ACC112 (cell line): Measurements from ENCODE around the gene PLEKHA7.

Source experiments
- H2AFZ ChIP-seq: fragments of 200-600 bp; sonication (generic); one replicate; pipeline ENCODE4 v1.6.0; 2017; ENCODE audit warnings: antibody characterized with exemption, low read length; ENCODE audit not compliant: unreplicated experiment
- H3K27ac ChIP-seq: fragments of 200-600 bp; sonication (generic); 2 replicates; pipeline ENCODE4 v1.5.1; 2014; ENCODE audit warnings: low read depth, mild to moderate bottlenecking, antibody characterized with exemption, low read length, moderate library complexity
- H3K27me3 ChIP-seq: fragments of 200-600 bp; sonication (generic); 2 replicates; pipeline ENCODE4 v1.6.1; 2014; ENCODE audit warnings: mild to moderate bottlenecking, antibody characterized with exemption, low read length, moderate library complexity, mixed read lengths; ENCODE audit not compliant: insufficient read depth
- H3K36me3 ChIP-seq: fragments of 200-600 bp; sonication (generic); 2 replicates; pipeline ENCODE4 v1.6.1; 2016; ENCODE audit warnings: mild to moderate bottlenecking, antibody characterized with exemption, low read length, moderate library complexity, mixed read lengths; ENCODE audit not compliant: insufficient read depth
- H3K4me1 ChIP-seq: fragments of 200-600 bp; sonication (generic); one replicate; pipeline ENCODE4 v1.6.1; 2016; ENCODE audit warnings: low read length, mixed read lengths; ENCODE audit not compliant: insufficient read depth, unreplicated experiment, control insufficient read depth
- H3K4me3 ChIP-seq: fragments of 200-600 bp; sonication (generic); 2 replicates; pipeline ENCODE4 v1.5.1; 2014; ENCODE audit warnings: mild to moderate bottlenecking, low read depth, low read length
- H3K79me2 ChIP-seq: fragments of 200-600 bp; sonication (generic); one replicate; pipeline ENCODE4 v1.6.0; 2016; ENCODE audit warnings: low read length; ENCODE audit not compliant: control insufficient read depth, unreplicated experiment, insufficient read depth

The PLEKHA7 gene

GRCh38 chr11:16989554-16989953 lies 24.7 kb downstream of the PLEKHA7 start:
- Histone ChIP-seq H3K4me3 (no peak overlapping the region), H3K27ac (no peak overlapping the region), H3K27me3 (peaks cover 13% of the 10 kb centered on the region; the same call in 1 of the 2 replicates), H3K79me2 (no peaks in the 10 kb centered on the region), H2AFZ (no peak overlapping the region), H3K36me3 (no peaks in the 10 kb centered on the region), H3K4me1 (no peaks in the 10 kb centered on the region)

- no peaks in the 10 kb centered on the region for H3K36me3 ChIP-seq
- H2AFZ ChIP-seq: no peak overlapping the region
- no peaks in the 10 kb centered on the region for H3K79me2 ChIP-seq
- H3K4me3 ChIP-seq: no peak overlapping the region
- H3K27ac ChIP-seq: no peak overlapping the region
- peaks cover 13% of the 10 kb centered on the region; the same call in 1 of the 2 replicates for H3K27me3 ChIP-seq
- H3K4me1 ChIP-seq: no peaks in the 10 kb centered on the region
These were observed 27.0 kb downstream of the PLEKHA7 start for GRCh38 chr11:16987205-16987568.

GRCh38 chr11:16986434-16987204 lies 27.6 kb downstream of the PLEKHA7 start:
- Histone ChIP-seq H3K27ac (no peak overlapping the region), H3K4me1 (no peaks in the 10 kb centered on the region), H2AFZ (no peak overlapping the region), H3K4me3 (no peak overlapping the region), H3K36me3 (no peaks in the 10 kb centered on the region), H3K79me2 (no peaks in the 10 kb centered on the region), H3K27me3 (peaks cover 13% of the 10 kb centered on the region; the same call in 1 of the 2 replicates)

DNA sequence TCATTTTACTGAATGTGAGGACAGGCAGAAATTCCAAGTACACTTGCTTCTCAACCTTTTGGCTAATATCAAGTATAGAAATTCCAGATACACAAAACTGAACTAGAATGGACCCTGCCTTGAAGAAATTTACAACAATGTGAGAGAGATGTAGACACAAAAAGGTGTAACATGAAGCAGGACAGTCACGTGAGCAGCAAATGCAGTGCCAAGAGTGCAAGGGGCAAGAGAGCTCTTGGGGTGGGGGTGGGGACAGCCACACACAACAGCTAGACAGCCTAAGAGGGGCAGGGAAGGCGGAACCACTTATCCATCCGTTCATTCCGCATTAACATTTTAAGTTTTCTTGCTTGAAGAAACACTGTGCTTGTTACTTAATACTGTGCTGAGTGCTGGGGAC lies 28.9 kb downstream of the PLEKHA7 start:
- Histone ChIP-seq H3K4me1 (no peaks in the 10 kb centered on the region), H3K36me3 (no peaks in the 10 kb centered on the region), H3K27ac (no peak overlapping the region), H3K27me3 (peaks cover 13% of the 10 kb centered on the region; the same call in 1 of the 2 replicates), H3K4me3 (no peak overlapping the region), H2AFZ (no peak overlapping the region), H3K79me2 (no peaks in the 10 kb centered on the region)

DNA sequence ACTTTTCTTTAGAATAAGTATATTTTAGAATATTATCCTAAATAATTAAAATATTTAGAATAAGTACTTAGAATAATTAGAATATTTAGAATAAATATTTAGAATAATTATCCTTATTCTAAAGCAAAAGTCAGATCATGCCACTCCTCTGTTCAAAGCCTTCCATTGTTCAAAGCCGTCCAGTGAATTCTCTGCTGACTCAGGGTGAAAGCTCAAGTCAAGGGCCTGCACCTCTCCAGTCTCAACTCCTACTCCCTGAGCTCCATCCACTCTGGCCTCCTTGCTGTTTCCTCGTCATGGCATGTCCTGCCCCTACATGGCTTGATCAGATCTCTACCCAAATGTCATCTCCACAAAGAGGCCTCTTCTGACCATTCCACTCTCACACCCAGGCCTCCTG lies 30.0 kb downstream of the PLEKHA7 start:
- no peak overlapping the region for H3K4me3 ChIP-seq
- no peaks in the 10 kb centered on the region for H3K36me3 ChIP-seq
- H3K79me2 ChIP-seq: no peaks in the 10 kb centered on the region
- H2AFZ ChIP-seq: no peak overlapping the region
- no peaks in the 10 kb centered on the region for H3K4me1 ChIP-seq
- H3K27ac ChIP-seq: no peak overlapping the region
- peaks cover 14% of the 10 kb centered on the region for H3K27me3 ChIP-seq

DNA sequence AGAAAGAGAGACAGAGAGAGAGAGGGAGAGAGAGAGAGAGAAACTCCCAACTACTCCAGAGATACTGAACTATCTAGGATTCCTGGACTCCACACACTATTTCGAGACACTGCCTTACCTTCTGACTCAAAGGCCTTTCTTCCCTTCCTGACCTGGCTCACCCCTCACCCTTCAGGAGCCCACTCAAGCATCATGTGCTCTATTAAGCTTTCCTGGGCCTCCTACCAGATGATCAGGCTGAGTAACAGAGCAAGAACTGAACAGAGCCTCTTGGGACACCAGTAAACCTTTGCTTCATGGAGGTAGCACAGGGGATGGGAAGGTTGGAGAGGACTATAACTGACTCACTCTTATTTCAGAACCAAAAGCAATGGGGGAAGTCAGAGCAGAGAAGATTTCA lies 31.4 kb downstream of the PLEKHA7 start:
- H3K4me1 ChIP-seq: no peaks in the 10 kb centered on the region
- no peaks in the 10 kb centered on the region for H3K36me3 ChIP-seq
- peaks cover 12% of the 10 kb centered on the region for H3K27me3 ChIP-seq
- H3K27ac ChIP-seq: no peak overlapping the region
- no peak overlapping the region for H2AFZ ChIP-seq
- no peak overlapping the region for H3K4me3 ChIP-seq
- no peaks in the 10 kb centered on the region for H3K79me2 ChIP-seq

GRCh38 chr11:16982256-16982671 lies 31.9 kb downstream of the PLEKHA7 start:
- Histone ChIP-seq H3K79me2 (no peaks in the 10 kb centered on the region), H3K4me1 (no peaks in the 10 kb centered on the region), H2AFZ (no peak overlapping the region), H3K27ac (no peak overlapping the region), H3K36me3 (no peaks in the 10 kb centered on the region), H3K4me3 (no peak overlapping the region), H3K27me3 (peaks cover 17% of the 10 kb centered on the region)

DNA sequence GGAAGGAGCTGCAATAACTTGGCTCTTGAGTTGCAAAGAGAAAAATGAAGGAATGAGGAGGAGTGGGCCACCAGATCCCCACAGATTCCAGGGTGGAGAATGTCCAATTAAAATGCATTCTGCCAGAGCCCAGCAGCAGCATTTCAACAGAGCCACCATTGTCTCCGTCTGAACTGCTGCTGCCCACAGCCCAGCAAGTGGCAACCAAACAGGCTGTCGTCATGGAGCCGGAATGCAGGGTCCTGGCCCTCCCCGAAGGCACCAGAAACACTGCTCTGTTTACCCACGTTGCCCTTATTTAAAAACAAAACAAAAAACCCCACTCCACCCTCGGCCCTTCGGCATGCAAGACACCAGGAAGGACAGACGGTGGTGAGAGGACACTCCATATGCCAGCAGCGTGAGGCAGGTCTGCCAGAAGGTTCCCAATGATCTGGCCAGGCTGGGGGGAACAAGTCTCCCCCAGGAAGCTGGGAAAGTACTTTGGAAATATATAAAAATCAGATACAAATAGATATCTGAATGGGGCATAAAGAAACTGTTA lies 32.5 kb downstream of the PLEKHA7 start:
- H2AFZ ChIP-seq: no peak overlapping the region
- no peaks in the 10 kb centered on the region for H3K79me2 ChIP-seq
- H3K27ac ChIP-seq: no peak overlapping the region
- H3K27me3 ChIP-seq: peaks cover 21% of the 10 kb centered on the region
- H3K36me3 ChIP-seq: no peaks in the 10 kb centered on the region
- H3K4me1 ChIP-seq: no peaks in the 10 kb centered on the region
- H3K4me3 ChIP-seq: no peak overlapping the region

GRCh38 chr11:16979703-16980622 lies 34.3 kb downstream of the PLEKHA7 start:
- H3K36me3 ChIP-seq: no peaks in the 10 kb centered on the region
- no peaks in the 10 kb centered on the region for H3K4me1 ChIP-seq
- H2AFZ ChIP-seq: no peak overlapping the region
- no peak overlapping the region for H3K4me3 ChIP-seq
- no peak overlapping the region for H3K27ac ChIP-seq
- H3K79me2 ChIP-seq: no peaks in the 10 kb centered on the region
- peaks cover 29% of the 10 kb centered on the region for H3K27me3 ChIP-seq

- peaks cover 29% of the 10 kb centered on the region for H3K27me3 ChIP-seq
- no peaks in the 10 kb centered on the region for H3K4me1 ChIP-seq
- no peaks in the 10 kb centered on the region for H3K79me2 ChIP-seq
- no peak overlapping the region for H3K4me3 ChIP-seq
- no peaks in the 10 kb centered on the region for H3K36me3 ChIP-seq
- no peak overlapping the region for H3K27ac ChIP-seq
- no peak overlapping the region for H2AFZ ChIP-seq
These were observed 36.3 kb downstream of the PLEKHA7 start for GRCh38 chr11:16977994-16978315.
